ENCODE measurements around the gene UST. TPM values are rescaled to one million over a fixed set of nuclear protein-coding genes. Genes with fewer than 3 reads are reported as not detected.
A peak's percentile ranks its signal among the peaks of the same experiment; 100 is the strongest.

UST gene
- total RNA-seq, 1 donor from 2014 or later, result 9.7 TPM

GRCh38 chr6:149045404-149045803 lies 298.6 kb downstream of the UST start:
- TF ChIP-seq CTCF (conservative IDR thresholded peaks at IDR 0.05), result no peak
- H3K4me3 Mint-ChIP-seq, result no peak overlapping the region
- H3K9me3 Mint-ChIP-seq, result no peaks in the 10 kb centered on the region
- H3K36me3 Mint-ChIP-seq, result peaks cover 4% of the 10 kb centered on the region
- H3K4me1 Mint-ChIP-seq (ENCODE audit: unreplicated experiment), result peaks cover 17% of the 10 kb centered on the region
- no peaks in the 10 kb centered on the region for H3K27me3 Mint-ChIP-seq
- no peak overlapping the region for H3K27ac Mint-ChIP-seq
- DNase-seq (ENCODE audit: extremely low spot score, unreplicated experiment), result no peak

GRCh38 chr6:149046164-149046821 lies 299.5 kb downstream of the UST start:
- H3K36me3 Mint-ChIP-seq, result peaks cover 4% of the 10 kb centered on the region
- no peak for TF ChIP-seq CTCF (conservative IDR thresholded peaks at IDR 0.05)
- no peak overlapping the region for H3K4me3 Mint-ChIP-seq
- H3K9me3 Mint-ChIP-seq, result no peaks in the 10 kb centered on the region
- no peak overlapping the region for H3K27ac Mint-ChIP-seq
- DNase-seq (ENCODE audit: extremely low spot score, unreplicated experiment), result no peak
- no peaks in the 10 kb centered on the region for H3K27me3 Mint-ChIP-seq
- peaks cover 17% of the 10 kb centered on the region for H3K4me1 Mint-ChIP-seq (ENCODE audit: unreplicated experiment)

GRCh38 chr6:149046822-149047246 lies 300.0 kb downstream of the UST start:
- no peak overlapping the region for H3K27ac Mint-ChIP-seq
- H3K27me3 Mint-ChIP-seq, result no peaks in the 10 kb centered on the region
- no peak for TF ChIP-seq CTCF (conservative IDR thresholded peaks at IDR 0.05)
- DNase-seq (ENCODE audit: extremely low spot score, unreplicated experiment), result no peak
- H3K9me3 Mint-ChIP-seq, result no peaks in the 10 kb centered on the region
- H3K4me1 Mint-ChIP-seq (ENCODE audit: unreplicated experiment), result peaks cover 17% of the 10 kb centered on the region
- H3K36me3 Mint-ChIP-seq, result no peaks in the 10 kb centered on the region
- H3K4me3 Mint-ChIP-seq, result no peak overlapping the region

GRCh38 chr6:149049230-149049629 lies 302.4 kb downstream of the UST start:
- Mint-ChIP-seq H3K27me3 (no peaks in the 10 kb centered on the region), H3K27ac (peak overlapping the region; percentile 42), H3K4me1 (ENCODE audit: unreplicated experiment) (peaks cover 17% of the 10 kb centered on the region), H3K36me3 (peaks cover 3% of the 10 kb centered on the region), H3K9me3 (no peaks in the 10 kb centered on the region), H3K4me3 (peak overlapping the region; percentile 38)
- no peak for TF ChIP-seq CTCF (conservative IDR thresholded peaks at IDR 0.05)
- DNase-seq (ENCODE audit: extremely low spot score, unreplicated experiment), result no peak

GRCh38 chr6:149050160-149050559 lies 303.3 kb downstream of the UST start:
- Mint-ChIP-seq H3K4me3 (no peak overlapping the region), H3K27ac (peak overlapping the region; percentile 73), H3K36me3 (peaks cover 3% of the 10 kb centered on the region), H3K4me1 (ENCODE audit: unreplicated experiment) (peaks cover 17% of the 10 kb centered on the region), H3K9me3 (no peaks in the 10 kb centered on the region), H3K27me3 (no peaks in the 10 kb centered on the region)
- no peak for TF ChIP-seq CTCF (conservative IDR thresholded peaks at IDR 0.05)
- no peak for DNase-seq (ENCODE audit: extremely low spot score, unreplicated experiment)
